GM18499 (cell line): Measurements from ENCODE around the gene MORC4.

Source experiments
- ATAC-seq: cut with Tn5 transposase; IDR thresholded peaks from one replicate; pipeline ENCODE4 v1.9.1; 2021; ENCODE audit warnings: moderate number of reproducible peaks; ENCODE audit not compliant: insufficient read depth, unreplicated experiment

MORC4 gene

DNA sequence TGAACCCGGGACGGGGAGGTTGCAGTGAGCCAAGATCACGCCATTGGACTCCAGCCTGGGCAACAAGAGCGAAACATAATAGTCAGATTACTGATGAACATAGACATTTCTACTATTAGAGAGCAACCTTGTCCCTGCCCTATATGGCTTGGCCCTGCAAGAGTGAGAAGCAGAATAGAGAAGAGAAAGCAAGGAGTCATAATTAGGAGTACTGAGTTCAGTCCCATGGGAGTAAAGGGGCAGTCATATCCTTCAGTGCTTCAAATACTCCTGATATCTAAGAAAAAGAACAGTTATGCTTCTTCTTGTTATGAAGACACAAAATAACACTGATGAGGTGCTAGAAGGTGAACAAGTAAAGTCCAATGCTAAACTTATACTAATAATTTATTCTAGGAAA is 46.0 kb downstream of the MORC4 start:
- ATAC-seq = no peak

DNA sequence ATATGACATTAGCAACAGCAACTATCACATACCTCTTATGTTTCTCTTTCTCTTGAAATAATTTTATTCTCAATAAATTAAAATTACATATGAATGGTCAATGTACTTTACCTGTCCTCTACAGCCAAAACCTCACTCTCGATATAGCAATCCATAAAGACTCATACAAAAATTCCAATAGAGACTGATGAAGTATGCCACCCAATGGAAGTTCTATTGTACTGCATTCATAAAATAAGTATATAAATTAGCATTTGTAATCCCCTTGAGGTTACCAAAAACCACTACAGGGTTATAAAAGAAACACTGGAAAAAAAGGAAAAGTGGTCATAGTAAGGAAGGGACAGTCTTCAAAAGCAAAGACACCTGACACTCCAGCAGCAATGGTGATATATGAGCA is 47.0 kb downstream of the MORC4 start:
- ATAC-seq = no peak

- no peak for ATAC-seq
These were observed 47.5 kb downstream of the MORC4 start for GRCh38 chrX:106952538-106952937.

DNA sequence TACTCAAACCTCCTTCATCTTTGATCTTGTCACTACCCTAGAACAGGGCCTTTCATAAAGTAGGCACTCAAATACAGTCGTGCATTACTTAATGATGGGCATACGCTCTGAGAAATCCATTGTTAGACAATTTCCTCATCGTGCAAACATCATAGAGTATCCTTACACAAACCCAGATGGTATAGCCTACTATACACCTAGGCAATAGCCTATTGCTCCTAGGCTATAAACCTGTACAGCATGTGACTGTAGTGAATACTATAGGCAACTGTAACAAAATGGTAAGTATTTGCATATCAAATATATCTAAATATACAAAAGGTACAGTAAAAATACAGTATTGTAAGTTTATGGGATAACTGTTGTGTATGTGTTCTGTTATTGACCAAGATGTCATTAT is 47.9 kb downstream of the MORC4 start:
- ATAC-seq = no peak

DNA sequence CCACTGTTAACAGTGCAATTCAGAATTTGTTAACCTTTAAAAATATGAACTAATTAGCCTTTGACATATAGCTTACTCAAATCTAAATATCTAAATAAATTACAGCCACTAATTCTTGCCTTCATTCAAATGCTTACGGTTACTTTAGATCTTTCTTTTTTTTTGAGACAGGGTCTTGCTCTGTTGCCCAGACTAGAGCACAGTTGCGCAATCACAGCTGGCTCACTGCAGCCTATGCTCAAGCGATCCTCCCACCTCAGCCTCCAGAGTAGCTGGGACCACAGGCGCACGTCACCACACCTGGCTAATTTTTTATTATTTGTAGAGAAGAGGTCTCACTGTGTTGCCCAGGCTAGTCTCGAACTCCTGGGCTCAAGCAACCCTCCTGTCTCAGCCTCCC is 48.8 kb downstream of the MORC4 start:
- no peak for ATAC-seq

GRCh38 chrX:106950381-106950780 is 49.6 kb downstream of the MORC4 start:
- no peak for ATAC-seq

GRCh38 chrX:106949366-106949765 is 50.6 kb downstream of the MORC4 start:
- ATAC-seq = no peak

GRCh38 chrX:106948641-106949040 is 51.4 kb downstream of the MORC4 start:
- ATAC-seq = no peak

DNA sequence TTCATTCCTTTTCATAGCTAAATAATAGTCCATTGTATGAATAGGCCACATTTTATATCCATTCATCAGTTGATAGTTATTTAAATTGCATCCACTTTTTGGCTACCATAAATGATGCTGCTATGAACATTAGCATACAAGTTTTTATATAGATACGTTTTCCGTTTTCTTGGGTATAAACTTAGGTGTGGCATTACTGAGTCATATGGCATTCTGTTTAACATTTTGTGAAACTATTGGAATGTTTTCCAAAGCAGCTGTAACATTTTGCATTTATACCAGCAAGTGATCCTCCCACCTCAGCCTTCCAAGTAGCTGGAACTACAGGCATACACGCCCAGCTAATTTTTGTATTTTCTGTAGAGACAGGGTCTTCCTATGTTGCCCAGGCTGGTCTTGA is 53.5 kb downstream of the MORC4 start:
- no peak for ATAC-seq

- ATAC-seq = no peak
These were observed 59.9 kb downstream of the MORC4 start for GRCh38 chrX:106940068-106940467.

GRCh38 chrX:106939566-106939965 is 60.4 kb downstream of the MORC4 start:
- ATAC-seq = no peak

DNA sequence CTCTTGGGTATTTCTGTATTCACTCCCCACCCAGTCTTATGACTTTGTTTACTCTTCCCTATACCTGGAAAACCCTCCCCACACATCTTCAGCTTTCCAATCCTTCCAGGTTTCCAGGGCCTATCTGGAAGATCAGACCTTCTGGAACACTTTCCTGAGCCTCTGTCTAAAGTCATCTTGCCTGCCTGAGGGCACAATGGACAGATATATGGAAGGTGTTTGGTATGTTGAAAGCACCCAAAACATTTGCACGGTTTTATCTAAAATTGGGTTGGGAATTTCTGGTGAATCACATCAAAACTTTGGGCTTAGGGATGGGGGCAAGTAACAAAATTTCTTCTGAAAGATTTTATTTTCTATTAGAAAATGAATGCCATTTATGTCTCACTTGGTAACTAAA is 63.8 kb downstream of the MORC4 start:
- ATAC-seq = no peak

- ATAC-seq = no peak
These were observed 64.8 kb downstream of the MORC4 start for GRCh38 chrX:106935175-106935574.

GRCh38 chrX:106933538-106933961 is 66.5 kb downstream of the MORC4 start:
- no peak for ATAC-seq

- no peak for ATAC-seq
These were observed 67.0 kb downstream of the MORC4 start for GRCh38 chrX:106932960-106933537.

DNA sequence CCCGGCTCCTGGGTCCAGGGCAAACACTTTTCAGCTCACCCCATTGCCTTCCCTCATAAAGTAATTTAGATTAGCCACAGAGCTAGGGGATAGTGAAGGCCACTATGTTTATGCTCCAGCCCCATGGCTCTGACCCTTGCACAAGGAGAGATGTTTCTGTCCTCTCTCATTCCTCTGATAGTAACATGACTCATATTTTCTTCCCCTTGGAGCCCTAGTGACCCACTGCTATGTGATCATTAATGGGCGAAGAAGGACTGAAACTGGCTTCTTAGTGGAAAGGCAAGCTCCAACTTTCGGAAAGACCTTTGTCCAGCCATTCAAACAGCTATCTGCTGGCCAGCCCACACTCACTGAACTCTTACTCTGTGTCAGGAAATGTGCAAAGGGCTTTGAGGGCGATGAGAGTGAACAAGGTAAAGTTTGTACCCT is 67.5 kb downstream of the MORC4 start:
- no peak for ATAC-seq

DNA sequence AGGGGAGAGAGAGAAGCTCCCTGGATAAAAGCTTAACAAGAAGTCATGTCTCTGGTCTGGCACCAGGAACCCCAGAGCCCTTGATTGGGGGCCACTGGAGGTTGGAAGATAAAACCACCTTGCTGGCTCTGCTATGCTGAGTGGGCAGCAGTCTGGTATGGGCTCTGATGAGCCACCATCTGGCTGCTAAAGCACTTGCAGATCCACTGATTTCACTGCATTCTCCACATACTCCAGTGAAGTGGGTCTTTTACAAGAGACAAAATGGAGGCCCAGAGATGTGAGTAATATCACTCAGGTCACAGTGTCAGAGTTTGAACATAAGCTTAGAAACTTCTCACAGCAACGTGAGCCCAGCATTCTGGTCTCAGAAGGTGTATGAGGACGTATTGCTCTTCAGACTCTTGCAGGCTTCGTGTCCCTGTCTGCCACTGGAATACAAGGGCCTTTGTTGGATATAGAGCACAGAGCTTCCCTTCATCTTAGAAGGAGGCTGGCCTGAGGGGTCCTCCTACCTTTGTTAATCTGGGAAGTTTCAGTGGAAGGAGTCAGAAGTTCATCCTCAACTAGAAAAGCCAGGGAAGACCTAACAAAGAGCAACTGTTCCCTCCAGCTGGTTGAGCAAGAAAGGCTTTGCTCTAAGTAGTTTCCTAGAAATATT is 68.1 kb downstream of the MORC4 start:
- no peak for ATAC-seq

GRCh38 chrX:106928227-106928626 is 71.8 kb downstream of the MORC4 start:
- ATAC-seq = no peak

DNA sequence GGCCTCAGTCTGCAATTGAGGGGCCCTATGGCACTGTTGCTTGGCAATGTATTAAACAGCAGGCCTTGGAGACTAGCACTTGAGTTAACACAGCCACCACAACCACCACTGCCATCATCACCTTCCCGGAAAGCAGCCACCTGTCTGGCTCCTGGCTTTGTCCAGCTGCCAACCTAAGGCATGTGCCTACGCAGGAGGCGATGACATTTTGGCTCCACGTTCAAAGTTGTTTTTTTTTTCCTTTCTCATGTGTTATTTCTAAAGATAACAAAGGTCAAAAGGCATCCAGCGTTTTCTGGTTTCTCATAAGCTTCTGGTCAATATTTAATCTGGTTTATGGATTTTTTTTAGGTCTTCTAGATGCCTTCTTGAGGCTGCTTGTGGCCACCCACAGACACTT is 72.3 kb downstream of the MORC4 start:
- no peak for ATAC-seq

DNA sequence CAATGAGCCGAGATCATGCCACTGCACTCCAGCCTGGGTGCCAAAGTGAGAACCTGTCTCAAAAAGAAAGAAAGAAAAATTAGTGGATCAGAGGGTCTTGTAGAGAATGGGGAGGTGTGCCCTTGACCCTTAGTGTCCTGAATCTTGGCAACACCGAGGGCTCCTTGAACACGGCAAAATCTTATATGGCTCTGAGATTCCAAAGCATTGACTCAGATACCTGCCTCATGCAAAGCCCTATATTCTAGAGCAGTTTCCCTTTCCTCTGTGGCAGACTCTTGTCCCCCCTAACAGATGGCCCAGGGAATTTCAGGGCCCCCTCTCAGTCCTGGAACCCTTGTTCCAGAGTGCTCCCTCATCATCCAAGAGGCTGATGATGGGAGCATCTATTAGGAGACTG is 73.0 kb downstream of the MORC4 start:
- ATAC-seq = no peak

- ATAC-seq = no peak
These were observed 78.4 kb downstream of the MORC4 start for GRCh38 chrX:106921637-106922036.

DNA sequence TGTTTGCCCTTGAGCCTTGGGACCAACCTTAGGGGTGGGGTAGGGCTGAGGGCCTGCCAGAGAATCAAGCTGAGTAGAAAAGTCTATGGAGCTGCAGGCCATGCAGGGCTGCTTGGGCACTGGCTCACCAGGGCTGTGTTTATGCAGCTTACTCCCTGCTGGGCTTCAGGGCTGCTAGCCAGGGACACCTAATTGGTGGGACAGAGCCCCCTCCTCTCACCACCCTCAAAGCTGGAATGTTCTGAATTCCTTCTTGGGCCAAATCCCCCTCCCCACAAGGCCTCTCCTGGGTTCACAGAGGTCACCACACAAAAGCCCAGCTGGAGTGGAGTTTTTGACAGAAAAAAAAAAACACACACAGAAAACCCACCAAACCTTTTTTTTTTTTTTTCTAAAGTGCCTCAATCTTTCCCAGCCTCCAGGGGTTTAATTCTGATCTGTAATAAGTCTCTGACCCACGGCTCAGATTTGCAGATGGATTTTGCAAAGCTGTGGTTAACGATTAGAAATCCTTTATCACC is 80.0 kb downstream of the MORC4 start, which contains the start of gene CLDN2:
Gene CLDN2 (plus strand): TSS at position 471 of the 521 bp plus-strand sequence. CDS start 7,827 bp downstream, outside the sequence.
- ATAC-seq = no peak
